HG02938 (cell line): ENCODE results near the gene SLC51A.
A peak's percentile ranks its signal among the peaks of the same experiment; 100 is the strongest.

Source experiments
- ATAC-seq: cut with Tn5 transposase; IDR thresholded peaks from one replicate; pipeline ENCODE4 v1.9.1; 2021; ENCODE audit warnings: mild to moderate bottlenecking, moderate library complexity; ENCODE audit not compliant: unreplicated experiment

The SLC51A gene

DNA sequence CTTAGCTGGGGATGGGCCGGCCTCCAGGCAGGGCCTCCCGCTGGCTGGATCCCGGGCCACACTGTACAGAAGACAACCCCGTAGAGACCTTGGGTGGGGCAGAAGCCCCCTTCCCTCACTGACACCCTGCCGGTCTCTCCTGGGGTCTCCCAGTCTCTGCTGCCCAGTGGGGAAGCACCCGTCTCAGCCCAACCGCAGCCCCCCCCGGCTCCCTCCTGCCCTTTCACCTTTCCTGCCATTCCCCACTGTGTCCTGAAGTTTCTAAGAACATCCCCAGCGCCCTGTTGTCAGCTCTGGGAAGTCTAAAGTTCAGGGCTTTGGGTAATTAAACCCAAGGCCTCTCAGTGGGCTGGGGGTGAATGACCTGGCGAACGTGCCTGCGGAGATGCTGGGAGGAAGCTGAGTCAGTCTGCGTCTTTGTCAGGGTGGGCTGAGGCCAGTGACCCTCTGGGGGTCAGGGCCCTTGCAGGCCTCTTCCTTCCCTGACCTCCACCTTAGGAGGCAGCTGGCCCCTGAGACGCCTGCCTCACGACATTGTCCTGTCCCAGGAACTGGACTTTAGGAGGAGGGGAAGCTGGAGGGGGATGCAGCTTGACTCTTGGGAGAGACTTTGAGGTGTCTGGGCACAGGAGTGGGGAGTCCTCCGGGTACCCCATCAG, 1.4 kb upstream of the SLC51A start:
- no peak for ATAC-seq

DNA sequence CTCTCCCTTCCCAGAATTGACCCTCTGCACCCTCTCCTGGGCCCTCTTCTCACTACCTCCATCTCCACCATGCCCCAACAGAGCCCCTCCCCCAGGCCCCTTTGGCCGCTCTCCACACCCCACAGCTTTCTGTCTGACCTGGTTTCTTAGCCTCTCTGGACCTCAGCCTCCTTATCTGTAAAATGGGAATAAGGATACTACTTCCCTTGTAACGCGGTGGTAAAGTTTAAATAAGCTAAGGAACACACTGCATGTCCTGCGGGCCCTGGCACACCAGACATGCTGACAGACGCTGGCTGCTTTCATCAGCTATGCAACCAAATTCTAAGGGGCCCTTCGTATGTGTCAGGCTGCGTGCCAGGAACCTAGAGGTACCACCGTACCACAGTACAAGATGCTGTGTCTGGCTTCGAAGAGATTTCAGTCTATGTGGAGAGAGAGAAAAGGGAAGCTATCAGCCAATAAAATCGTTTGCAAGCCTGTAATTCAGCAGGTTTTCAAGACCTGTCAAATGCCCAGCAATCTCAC, 777 bp upstream of the SLC51A start:
- ATAC-seq: no peak

DNA sequence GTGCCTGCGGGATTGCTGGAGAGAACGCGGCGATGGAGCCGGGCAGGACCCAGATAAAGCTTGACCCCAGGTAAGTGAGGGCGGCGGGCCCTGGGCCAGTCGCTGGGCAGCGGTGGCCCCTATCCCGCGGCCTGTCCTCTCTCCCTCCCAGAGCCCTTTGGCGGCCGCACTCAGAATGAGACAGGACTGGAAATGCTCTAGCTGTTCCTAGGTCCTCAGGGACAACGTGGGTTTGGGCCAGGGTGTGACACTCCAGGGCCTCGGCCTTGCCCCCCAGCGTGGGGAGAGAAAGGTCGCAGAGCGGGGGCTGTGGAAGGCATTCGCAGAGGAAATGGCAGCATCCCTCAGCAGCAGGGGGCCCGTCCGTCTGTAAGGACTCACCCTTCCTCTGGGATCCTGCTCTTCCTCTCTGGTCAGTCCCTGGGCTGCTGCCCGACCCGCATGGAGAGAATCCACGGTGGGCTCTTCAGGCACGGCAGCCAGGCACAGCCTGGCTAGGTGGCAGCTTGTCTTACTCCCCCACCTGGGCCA, 412 bp downstream of the SLC51A start:
- ATAC-seq: no peak

DNA sequence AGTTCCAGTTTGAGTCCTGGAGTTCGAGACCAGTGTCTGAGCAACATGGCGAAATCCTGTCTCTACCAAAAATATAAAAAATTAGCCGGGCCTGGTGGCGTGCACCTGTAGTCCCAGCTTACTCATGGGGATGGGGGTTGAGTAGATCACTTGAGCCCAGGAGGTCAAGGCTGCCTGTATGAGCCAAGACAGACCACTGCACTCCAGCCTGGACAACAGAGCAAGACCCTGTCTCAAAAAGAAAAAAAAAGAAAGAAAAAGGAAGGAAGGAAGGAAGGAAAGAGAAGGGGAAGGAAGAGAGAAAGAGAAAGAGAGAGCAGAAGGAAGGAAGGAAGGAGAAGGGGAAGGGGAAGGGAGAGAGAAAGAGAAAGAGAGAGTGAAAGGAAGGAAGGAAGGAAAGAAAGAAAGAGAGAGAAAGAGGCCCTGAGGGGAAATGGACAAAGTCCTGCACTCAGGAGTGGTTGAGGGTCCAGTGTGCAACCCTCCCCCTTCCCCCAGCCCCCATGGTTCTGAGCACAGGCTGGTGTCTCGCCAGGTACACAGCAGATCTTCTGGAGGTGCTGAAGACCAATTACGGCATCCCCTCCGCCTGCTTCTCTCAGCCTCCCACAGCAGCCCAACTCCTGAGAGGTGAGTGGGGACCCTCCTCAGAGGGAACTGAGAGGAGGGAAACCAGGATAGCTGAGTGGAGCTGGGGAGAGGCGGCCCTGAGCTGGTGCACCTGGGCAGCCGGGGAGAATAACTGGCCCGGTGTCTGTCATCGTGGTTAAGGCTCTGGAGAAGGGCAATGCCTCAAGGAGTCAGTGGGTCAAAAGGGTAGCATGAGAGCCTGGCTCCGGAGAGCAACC, 1.2 kb downstream of the SLC51A start:
- no peak for ATAC-seq

DNA sequence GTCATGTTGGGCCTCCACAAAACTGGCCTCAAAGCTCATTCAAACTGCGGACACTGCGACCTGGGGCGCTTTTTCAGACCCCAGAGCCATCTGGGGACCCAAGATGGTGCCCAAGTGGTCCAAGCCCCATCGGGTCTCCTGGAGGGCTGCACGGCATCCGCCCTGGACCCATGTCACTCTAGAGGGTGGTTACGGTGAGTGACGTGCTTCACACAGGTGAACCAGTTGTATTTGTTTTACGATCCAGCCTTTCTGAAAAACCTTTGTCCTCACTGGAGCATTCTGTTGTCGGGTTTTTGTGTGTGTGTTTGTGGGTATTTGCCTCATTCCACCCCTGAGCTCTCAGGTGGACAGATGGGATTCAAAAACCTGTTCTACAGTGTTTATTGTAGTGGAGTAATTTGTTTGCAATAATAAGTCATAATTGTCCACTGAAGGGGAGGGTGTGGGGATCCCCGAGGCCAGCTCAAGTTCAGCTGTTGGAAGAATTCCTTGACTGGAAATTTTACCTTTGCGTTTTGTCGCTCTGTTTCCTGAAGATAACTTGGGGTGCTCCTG, 1.9 kb downstream of the SLC51A start:
- ATAC-seq: no peak

DNA sequence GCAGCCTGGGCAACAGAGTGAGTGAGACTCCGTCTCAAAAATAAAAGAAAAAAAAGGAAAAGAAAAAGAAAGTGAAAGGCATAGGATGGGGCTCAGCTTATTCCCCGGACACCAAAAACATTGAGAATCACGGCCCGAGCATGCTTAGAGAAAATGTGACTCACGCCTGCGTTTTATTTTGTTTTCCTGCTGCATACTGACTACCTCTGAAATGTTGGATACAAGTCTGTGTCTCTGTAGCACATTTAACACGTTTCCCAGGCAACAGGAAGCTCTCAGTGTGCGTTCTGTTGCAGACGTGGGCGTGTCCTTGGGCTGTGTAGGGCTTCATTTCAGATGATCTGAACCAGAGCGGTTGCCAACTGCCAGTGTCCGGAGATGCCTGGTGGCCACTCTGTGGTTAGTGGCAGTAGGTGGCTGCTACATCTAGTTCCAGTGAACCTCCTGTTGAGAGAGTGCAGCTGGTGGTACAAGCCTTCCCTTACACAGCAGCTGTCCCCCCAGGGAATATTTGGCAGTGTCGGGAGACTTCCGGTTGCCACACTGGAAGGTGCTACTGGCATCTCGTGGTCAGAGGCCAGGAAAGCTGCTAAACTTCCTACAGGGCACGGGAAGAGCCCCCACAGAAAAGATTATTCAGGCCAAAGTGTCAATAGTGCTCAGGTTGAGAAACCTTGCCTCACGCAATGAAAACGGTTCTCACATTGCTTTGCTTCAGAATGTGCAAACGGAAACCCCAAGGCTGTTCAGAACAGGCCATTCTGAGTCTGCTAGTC, 3.0 kb downstream of the SLC51A start:
- ATAC-seq: peak; percentile 82

DNA sequence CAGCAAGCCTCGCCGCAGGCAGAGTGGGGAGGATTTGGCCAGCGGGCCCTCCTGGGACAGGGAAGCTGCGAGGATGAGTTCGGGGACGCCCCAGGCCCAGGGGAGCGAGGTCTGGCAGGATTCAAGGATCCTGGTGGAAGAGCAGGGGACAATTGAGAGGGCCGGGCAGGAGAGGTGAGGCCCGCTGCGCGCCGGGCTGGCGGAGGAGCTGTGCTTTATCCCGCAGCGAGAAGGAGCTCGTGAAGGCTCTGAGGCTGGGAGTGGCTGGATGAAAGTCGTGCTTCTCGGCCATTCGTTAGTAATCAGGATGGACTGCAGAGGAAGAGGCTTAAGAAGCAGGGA, 3.6 kb downstream of the SLC51A start:
- ATAC-seq: no peak

DNA sequence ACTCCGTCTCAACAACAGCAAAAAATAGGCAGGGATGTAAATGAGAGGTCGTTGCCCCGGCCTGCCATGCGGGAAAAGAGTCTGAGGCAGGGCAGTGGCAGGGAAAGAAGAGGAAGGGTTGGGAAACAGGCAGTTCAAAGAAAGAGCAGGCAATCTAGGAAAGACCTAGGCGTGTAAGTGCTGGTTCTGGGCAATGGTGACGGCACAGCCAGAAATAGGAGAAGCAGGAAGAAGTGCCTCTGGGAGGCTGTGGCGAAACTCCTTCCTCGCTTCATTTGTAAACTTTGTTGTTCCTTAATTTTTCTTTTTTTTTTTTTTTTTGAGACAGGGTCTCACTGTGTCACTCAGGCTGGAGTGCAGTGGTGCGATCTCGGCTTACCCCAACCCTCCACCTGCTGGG, 4.3 kb downstream of the SLC51A start:
- no peak for ATAC-seq

DNA sequence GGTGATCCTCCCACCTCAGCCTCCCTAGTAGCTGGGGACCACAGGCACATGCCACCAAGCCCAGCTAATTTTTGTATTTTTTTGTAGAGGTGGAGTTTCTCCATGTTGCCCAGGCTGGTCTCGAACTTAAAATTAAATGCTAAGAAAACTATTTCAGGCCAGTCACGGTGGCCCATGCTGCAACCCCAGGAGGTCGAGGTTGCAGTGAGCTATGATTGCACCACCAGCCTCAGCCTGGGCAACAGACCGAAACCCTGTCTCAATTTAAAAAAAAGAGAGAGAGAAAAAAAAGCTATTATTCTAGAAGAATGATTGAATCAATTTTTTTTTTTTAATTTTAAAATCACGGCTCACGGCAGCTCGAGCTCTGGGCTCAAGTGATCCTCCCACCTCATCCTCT, 4.7 kb downstream of the SLC51A start:
- no peak for ATAC-seq

DNA sequence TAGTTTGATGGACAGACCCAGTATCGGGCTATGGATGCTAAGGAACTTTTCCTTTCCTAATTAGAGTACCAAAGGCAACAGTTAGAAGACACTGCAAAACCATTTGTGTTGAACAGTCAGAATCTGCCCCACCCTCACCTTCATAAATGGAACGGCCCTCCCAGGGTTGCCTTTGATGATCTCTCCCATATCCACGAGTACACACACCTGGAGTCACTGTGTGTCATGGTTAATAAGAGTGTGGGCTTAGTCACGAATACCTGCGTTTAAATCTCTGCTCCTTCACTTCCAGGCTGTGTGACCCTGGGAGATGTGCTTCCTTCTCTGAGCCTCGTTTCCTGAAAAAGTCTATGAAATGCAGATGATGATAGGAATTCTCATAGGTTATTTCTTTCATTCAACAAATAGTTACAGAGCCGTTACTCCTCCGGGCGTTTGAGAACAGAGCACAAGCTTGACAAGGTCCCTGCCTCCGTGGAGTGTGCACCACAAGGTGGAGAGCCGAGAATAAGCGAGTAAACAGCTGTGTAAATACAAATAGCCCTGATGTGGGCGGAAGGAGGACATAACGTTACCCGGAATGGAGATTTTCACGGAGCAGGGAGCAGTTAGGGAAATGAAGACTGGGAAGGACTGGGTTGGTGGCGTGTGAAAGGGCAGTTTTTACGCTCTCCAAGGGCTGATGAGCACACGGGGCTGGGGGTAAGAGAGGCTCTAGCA, 6.7 kb downstream of the SLC51A start:
- no peak for ATAC-seq

DNA sequence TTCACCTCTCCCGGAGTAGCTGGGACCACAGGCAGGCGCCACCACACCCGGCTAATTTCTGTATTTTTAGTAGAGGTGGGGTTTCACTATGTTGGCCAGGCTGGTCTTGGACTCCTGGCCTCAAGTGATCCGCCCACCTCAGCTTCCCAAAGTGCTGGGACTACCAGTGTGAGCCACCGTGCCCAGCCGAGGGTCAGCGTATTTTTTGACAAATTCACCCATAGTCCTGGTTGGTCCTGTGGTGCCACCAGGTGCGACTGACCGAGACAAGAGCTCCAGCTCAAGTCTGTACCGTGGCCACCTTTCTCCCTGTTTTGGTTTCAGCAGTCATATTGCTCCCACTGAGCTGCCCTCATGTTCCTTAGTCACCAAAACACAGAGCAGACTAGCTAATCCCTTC, 8.8 kb downstream of the SLC51A start:
- ATAC-seq: no peak

DNA sequence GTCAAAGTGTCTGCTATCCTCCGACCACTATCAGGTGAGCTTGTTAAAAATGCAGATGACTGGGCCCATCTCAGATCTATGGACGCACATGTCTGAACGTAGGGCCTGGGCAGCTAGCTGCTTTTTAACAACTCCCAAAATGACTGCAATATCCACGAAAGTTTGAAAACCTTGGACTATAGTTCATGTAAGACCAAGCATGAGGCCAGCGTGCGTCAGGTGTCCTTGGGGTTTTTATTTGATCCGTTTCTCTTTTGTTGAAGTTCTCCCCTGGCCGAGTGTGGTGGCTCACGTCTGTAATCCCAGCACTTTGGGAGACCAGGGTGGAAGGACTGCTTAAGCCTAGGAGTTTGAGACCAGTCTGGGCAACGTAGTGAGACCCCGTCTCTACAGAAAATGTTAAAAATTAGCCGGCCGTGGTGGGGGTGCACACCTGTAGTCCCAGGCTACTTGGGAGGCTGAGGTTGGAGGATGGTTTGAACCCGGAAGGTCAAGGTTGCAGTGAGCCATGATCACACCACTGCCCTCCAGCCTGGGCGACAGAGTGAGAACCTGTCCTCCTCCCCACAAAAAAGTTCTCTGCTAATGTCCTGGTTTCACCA, 9.5 kb downstream of the SLC51A start:
- ATAC-seq: no peak

DNA sequence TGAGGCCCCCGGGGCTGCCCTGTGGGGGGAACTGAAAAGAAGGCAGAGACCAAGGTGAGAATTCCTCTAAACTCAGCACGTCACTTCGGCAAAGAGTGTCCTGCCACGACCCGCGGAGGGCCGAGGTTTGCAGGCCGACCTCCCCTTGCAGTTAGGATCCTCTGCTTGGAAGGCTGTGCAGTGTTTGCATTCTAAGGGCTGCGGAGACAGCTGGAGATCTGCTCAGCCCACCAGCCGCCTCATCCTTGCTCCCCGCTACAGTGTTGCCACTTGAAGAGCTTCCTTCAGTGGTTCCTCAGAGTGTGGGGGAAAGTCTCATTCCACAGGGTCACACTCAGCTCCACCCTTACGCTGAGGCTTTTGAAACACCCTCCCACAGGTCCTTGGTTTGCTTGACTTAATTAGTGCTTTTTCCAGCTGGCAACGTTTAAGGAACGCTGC, 10.8 kb downstream of the SLC51A start:
- no peak for ATAC-seq

DNA sequence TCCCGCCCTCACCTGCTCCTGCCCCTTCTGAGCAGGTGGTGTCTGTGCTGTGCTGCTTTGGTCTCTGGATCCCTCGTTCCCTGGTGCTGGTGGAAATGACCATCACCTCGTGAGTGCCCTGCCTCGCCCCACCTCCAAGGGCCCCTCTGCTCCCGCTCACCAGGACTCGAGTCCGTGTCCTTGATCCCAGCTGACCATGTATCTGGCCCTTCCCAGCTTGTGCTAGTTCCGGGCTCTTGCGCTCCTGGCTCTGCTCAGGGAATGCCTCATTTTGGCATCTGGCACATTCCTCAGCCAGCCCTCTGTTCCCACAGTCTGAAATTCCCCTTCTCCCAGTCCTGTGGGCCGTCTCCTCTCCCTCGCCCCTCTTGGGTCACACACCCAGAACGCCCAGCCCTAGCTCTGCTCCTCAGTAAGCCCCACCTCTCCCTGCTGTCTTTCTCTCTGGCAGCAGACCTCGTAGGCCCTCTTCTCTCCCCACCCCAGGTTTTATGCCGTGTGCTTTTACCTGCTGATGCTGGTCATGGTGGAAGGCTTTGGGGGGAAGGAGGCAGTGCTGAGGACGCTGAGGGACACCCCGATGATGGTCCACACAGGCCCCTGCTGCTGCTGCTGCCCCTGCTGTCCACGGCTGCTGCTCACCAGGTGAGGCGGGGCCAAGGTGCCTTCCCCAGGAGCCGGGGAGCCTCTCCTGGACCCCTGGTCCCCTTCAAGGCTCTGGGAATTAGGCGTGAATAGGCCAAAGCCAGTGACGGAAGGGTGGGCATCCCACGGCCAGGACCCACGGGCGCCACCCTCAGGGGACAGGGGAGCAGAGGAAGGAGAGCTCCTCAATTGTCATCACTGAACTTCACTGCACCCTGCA, 11.5 kb downstream of the SLC51A start:
- no peak for ATAC-seq

DNA sequence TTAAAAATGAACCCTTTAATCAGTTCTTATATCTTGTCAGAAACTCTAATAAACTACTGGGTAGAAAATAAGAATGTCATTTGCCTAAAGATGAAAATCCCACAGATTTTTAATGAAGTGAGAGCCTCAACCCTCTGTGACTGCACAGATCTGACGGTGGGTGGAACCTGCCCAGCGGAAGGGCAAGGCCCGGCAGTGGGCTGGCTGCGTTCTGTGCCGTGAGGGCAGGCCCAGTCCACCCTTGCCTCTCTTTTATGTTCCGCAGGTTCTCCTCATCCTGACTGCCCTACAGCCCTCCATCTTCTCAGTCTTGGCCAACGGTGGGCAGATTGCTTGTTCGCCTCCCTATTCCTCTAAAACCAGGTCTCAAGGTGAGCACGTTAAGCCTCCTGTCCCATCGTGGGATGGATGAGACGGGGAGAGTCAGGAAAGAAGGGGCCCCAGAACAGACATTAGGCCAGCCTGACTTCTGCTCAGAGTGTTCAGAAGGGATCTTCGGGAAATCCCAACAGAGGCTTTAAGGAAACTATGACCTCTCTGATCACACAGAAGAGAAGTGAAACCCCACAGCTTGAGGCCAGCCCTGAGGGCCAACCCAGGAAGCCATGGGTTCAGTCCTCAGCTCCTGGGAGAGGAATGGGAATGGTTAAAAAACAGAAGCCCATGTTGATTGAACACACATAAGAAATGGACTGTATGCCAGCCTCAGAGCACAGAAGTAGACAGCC, 16.0 kb downstream of the SLC51A start:
- ATAC-seq: no peak

DNA sequence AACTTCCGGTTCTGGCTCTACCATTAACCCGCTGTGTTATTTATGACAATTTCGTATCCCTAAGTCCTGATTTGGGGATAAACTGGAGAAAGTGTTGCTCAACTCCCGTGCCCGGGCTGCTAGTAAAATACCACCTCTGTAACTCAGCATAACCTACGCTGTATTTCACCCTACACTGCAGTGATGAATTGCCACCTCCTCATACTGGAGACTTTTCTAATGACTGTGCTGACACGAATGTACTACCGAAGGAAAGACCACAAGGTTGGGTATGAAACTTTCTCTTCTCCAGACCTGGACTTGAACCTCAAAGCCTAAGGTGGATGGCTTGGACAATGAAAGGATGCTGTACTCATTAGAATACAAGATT, 16.5 kb downstream of the SLC51A start:
- no peak for ATAC-seq

DNA sequence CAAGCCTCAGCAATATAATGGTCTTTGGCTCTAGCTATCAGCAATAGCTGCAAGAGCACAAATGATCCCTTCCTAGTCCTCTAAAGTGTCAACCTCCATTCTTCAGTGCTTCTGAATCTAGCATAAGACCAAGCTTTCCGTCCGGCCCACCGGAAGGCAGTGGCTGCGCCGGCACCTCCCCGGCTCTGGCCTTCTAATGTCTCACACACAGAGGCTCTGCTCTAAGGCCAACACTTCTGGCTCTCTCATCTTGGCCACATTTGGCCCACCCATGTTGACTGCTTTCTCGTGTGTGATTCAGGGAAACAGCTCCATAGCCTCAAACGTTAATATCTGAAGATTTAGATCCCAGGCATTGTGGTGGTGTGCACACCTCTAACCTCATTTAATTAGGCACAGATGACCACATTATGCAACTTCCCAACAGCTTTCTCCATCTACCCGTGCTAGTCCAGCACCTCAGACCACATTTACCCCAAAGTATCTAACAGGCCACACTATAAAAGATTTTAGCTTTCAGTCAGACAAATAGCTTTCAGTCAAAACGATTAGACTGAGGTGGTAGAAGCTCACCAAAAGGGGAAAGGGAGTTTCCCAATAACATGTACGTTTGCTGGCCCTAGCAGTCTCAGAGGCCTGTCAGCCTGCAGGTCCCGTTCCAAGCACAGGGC, 19.3 kb downstream of the SLC51A start:
- no peak for ATAC-seq

DNA sequence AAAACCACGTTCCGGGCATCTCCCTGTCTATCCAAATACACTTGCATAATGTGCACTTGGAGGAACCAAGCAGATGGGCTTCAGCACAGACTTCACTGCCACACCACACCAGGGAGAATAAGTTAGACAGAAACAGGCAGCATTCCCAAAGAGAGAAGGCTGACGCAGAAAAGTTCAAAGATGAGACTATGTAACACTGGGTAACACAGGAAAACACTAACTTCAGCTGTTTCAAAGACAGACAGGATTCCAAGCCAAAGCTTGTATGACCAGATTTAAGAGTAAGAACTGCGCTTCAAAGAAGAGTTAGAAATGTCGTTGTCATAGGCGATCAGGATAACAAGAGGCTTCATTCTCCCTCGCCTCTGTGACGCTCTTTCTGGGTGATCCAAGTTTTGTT, 19.9 kb downstream of the SLC51A start:
- no peak for ATAC-seq
